Measurements from ENCODE around the gene LAMA2.

The LAMA2 gene

DNA sequence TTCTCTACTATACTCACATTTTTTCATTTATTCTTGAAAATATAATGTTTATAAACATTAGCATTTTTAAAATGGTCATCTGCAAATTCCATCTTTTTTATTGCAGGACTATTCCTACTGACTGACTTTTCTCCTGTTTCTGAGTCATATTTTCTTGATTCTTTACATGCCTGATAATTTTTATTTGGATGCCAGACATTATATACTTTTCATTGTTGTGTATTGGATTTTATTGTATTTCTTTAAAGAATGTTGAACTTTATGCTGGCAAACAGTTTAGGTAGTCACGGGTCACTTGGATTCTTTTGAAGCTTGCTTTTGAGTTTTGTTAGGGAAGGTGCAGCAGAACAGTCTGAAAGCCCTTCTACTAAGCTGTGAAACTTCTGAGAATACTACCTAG, 423.9 kb downstream of the LAMA2 start:
- in situ Hi-C loops (cut with HindIII; ENCODE audit: low sequenced_read_pairs) = no loop called here
- no peak for TF ChIP-seq CTCF (IDR thresholded peaks at IDR 0.05; ENCODE audit: low read depth, low read length)
- no peak for DNase-seq (ENCODE audit: low read depth, low spot score)
- no peak overlapping the region for H3K4me3 ChIP-seq (ENCODE audit: low read depth, low read length)

- TF ChIP-seq CTCF (IDR thresholded peaks at IDR 0.05; ENCODE audit: low read depth, low read length) = no peak
- no peak overlapping the region for H3K4me3 ChIP-seq (ENCODE audit: low read depth, low read length)
- no peak for DNase-seq (ENCODE audit: low read depth, low spot score)
- in situ Hi-C loops (cut with HindIII; ENCODE audit: low sequenced_read_pairs) = no loop called here
Observed at GRCh38 chr6:129307845-129308244, 424.9 kb downstream of the LAMA2 start.

- in situ Hi-C loops (cut with HindIII; ENCODE audit: low sequenced_read_pairs) = no loop called here
- DNase-seq (ENCODE audit: low read depth, low spot score) = no peak
- no peak overlapping the region for H3K4me3 ChIP-seq (ENCODE audit: low read depth, low read length)
- no peak for TF ChIP-seq CTCF (IDR thresholded peaks at IDR 0.05; ENCODE audit: low read depth, low read length)
Observed at GRCh38 chr6:129309154-129309553, 426.2 kb downstream of the LAMA2 start.

DNA sequence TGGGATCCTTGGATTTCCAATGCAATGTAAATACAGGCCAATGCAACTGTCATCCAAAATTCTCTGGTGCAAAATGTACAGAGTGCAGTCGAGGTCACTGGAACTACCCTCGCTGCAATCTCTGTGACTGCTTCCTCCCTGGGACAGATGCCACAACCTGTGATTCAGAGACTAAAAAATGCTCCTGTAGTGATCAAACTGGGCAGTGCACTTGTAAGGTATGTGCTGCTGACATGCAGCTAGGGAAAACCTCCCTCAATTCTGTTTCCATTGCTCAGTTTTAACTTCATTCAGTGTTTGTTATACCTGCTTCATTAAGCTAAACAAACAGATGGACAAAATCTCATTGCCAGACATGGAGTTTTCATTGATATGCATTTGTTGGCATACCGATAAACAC, 429.9 kb downstream of the LAMA2 start:
- no peak overlapping the region for H3K4me3 ChIP-seq (ENCODE audit: low read depth, low read length)
- DNase-seq (ENCODE audit: low read depth, low spot score) = peak; percentile 75
- in situ Hi-C loops (cut with HindIII; ENCODE audit: low sequenced_read_pairs) = no loop called here
- no peak for TF ChIP-seq CTCF (IDR thresholded peaks at IDR 0.05; ENCODE audit: low read depth, low read length)

- no peak overlapping the region for H3K4me3 ChIP-seq (ENCODE audit: low read depth, low read length)
- no peak for TF ChIP-seq CTCF (IDR thresholded peaks at IDR 0.05; ENCODE audit: low read depth, low read length)
- DNase-seq (ENCODE audit: low read depth, low spot score) = no peak
- in situ Hi-C loops (cut with HindIII; ENCODE audit: low sequenced_read_pairs) = no loop called here
Observed at GRCh38 chr6:129314575-129314974, 431.6 kb downstream of the LAMA2 start.

GRCh38 chr6:129317931-129318820, 435.2 kb downstream of the LAMA2 start:
- DNase-seq (ENCODE audit: low read depth, low spot score) = peak; percentile 67
- TF ChIP-seq CTCF (IDR thresholded peaks at IDR 0.05; ENCODE audit: low read depth, low read length) = no peak
- H3K4me3 ChIP-seq (ENCODE audit: low read depth, low read length) = no peak overlapping the region
- in situ Hi-C loops (cut with HindIII; ENCODE audit: low sequenced_read_pairs) = no loop called here
